ENCODE data around the gene DCLK2.

The DCLK2 gene

GRCh38 chr4:150252741-150253140 lies 174.5 kb downstream of the DCLK2 start:
- no peak overlapping the region for H3K27ac ChIP-seq (ENCODE audit: low read depth, low read length)
- no peaks in the 10 kb centered on the region for H3K36me3 ChIP-seq (ENCODE audit: low read length)
- H3K9me2 ChIP-seq (replicated peaks; ENCODE audit: insufficient read depth, low read length): no peaks in the 10 kb centered on the region
- no peak overlapping the region for H2AFZ ChIP-seq (ENCODE audit: low read depth, low read length, severe bottlenecking)
- no peaks in the 10 kb centered on the region for H3K9me3 ChIP-seq (ENCODE audit: insufficient read depth, low read length)
- no peaks in the 10 kb centered on the region for H4K20me1 ChIP-seq (ENCODE audit: low read depth, low read length)
- no peaks in the 10 kb centered on the region for H3F3A ChIP-seq (ENCODE audit: insufficient read depth)
- H3K79me2 ChIP-seq (ENCODE audit: insufficient read depth, low read length): no peaks in the 10 kb centered on the region
- H3K4me3 ChIP-seq (ENCODE audit: insufficient read depth, low read length, poor library complexity, severe bottlenecking): no peak overlapping the region
- no peak for TF ChIP-seq CTCF (IDR thresholded peaks at IDR 0.05; ENCODE audit: insufficient read depth, low read length, poor library complexity, severe bottlenecking)
- TF ChIP-seq EZH2phosphoT487 (conservative IDR thresholded peaks at IDR 0.05; ENCODE audit: low read length): no peak
- no peak overlapping the region for H3K4me2 ChIP-seq (ENCODE audit: low read depth, low read length, poor library complexity, severe bottlenecking)
- no peaks in the 10 kb centered on the region for H3K27me3 ChIP-seq (ENCODE audit: low read length)
- no peak overlapping the region for H3K9ac ChIP-seq (ENCODE audit: low read length)

GRCh38 chr4:150253416-150253815 lies 175.2 kb downstream of the DCLK2 start:
- no peaks in the 10 kb centered on the region for H3K9me3 ChIP-seq (ENCODE audit: insufficient read depth, low read length)
- H2AFZ ChIP-seq (ENCODE audit: low read depth, low read length, severe bottlenecking): no peak overlapping the region
- no peaks in the 10 kb centered on the region for H3K9me2 ChIP-seq (replicated peaks; ENCODE audit: insufficient read depth, low read length)
- no peak overlapping the region for H3K4me3 ChIP-seq (ENCODE audit: insufficient read depth, low read length, poor library complexity, severe bottlenecking)
- H3K4me2 ChIP-seq (ENCODE audit: low read depth, low read length, poor library complexity, severe bottlenecking): no peak overlapping the region
- no peak for TF ChIP-seq EZH2phosphoT487 (conservative IDR thresholded peaks at IDR 0.05; ENCODE audit: low read length)
- no peak for TF ChIP-seq CTCF (IDR thresholded peaks at IDR 0.05; ENCODE audit: insufficient read depth, low read length, poor library complexity, severe bottlenecking)
- no peaks in the 10 kb centered on the region for H3K36me3 ChIP-seq (ENCODE audit: low read length)
- no peak overlapping the region for H3K27ac ChIP-seq (ENCODE audit: low read depth, low read length)
- no peak overlapping the region for H3K9ac ChIP-seq (ENCODE audit: low read length)
- no peaks in the 10 kb centered on the region for H4K20me1 ChIP-seq (ENCODE audit: low read depth, low read length)
- H3F3A ChIP-seq (ENCODE audit: insufficient read depth): no peaks in the 10 kb centered on the region
- no peaks in the 10 kb centered on the region for H3K27me3 ChIP-seq (ENCODE audit: low read length)
- no peaks in the 10 kb centered on the region for H3K79me2 ChIP-seq (ENCODE audit: insufficient read depth, low read length)

- H3K79me2 ChIP-seq (ENCODE audit: insufficient read depth, low read length): no peaks in the 10 kb centered on the region
- H3K4me3 ChIP-seq (ENCODE audit: insufficient read depth, low read length, poor library complexity, severe bottlenecking): no peak overlapping the region
- no peak overlapping the region for H3K4me2 ChIP-seq (ENCODE audit: low read depth, low read length, poor library complexity, severe bottlenecking)
- TF ChIP-seq EZH2phosphoT487 (conservative IDR thresholded peaks at IDR 0.05; ENCODE audit: low read length) (no peak), CTCF (IDR thresholded peaks at IDR 0.05; ENCODE audit: insufficient read depth, low read length, poor library complexity, severe bottlenecking) (no peak)
- H3K9me2 ChIP-seq (replicated peaks; ENCODE audit: insufficient read depth, low read length): no peaks in the 10 kb centered on the region
- H3K9me3 ChIP-seq (ENCODE audit: insufficient read depth, low read length): no peaks in the 10 kb centered on the region
- no peak overlapping the region for H2AFZ ChIP-seq (ENCODE audit: low read depth, low read length, severe bottlenecking)
- H3K27me3 ChIP-seq (ENCODE audit: low read length): no peaks in the 10 kb centered on the region
- H3F3A ChIP-seq (ENCODE audit: insufficient read depth): no peaks in the 10 kb centered on the region
- no peak overlapping the region for H3K27ac ChIP-seq (ENCODE audit: low read depth, low read length)
- no peaks in the 10 kb centered on the region for H3K36me3 ChIP-seq (ENCODE audit: low read length)
- H3K9ac ChIP-seq (ENCODE audit: low read length): no peak overlapping the region
- no peaks in the 10 kb centered on the region for H4K20me1 ChIP-seq (ENCODE audit: low read depth, low read length)
These were observed 175.9 kb downstream of the DCLK2 start for GRCh38 chr4:150253965-150254630.

Data from SU-DHL-6 (cell line).